Nephron (organoid): ENCODE results near the gene RCOR3.
"Not testable (repeated sequence)": the region's sequence is repeated elsewhere in the genome, so short reads cannot be mapped to it uniquely, and the experiment has no call there.

Experiments
- H3K27ac Mint-ChIP-seq, 3 experiments: 2 replicates each; pipeline ENCODE4 v1.8.0; 2020; ENCODE audit warnings: mixed read lengths in 3 of 3, mild to moderate bottlenecking in 2 of 3, moderate library complexity in 1 of 3
- H3K27me3 Mint-ChIP-seq: 2 replicates; pipeline ENCODE4 v1.8.0; 2021; ENCODE audit warnings: low read depth, mild to moderate bottlenecking, moderate library complexity, mixed read lengths
- H3K36me3 Mint-ChIP-seq: 2 replicates; pipeline ENCODE4 v1.8.0; 2020; ENCODE audit warnings: low read depth, mixed read lengths
- H3K4me1 Mint-ChIP-seq: 2 replicates; pipeline ENCODE4 v1.8.0; 2020; ENCODE audit warnings: mixed read lengths
- H3K4me3 Mint-ChIP-seq, 3 experiments: 2 replicates each; pipeline ENCODE4 v1.8.0; 2020; ENCODE audit warnings: mild to moderate bottlenecking in 3 of 3, mixed read lengths in 3 of 3, moderate library complexity in 2 of 3
- H3K9me3 Mint-ChIP-seq: 2 replicates; pipeline ENCODE4 v1.8.0; 2020; ENCODE audit warnings: mixed read lengths
- CTCF ChIP-seq, 3 experiments: fragments of 200-600 bp; sonication (generic); IDR thresholded peaks; one replicate each; pipeline ENCODE4 v1.5.0; 2021; ENCODE audit warnings: antibody characterized with exemption in 3 of 3; ENCODE audit not compliant: unreplicated experiment in 3 of 3

RCOR3 gene

GRCh38 chr1:211309617-211310016 is 50.5 kb downstream of the RCOR3 start:
- H3K4me3 Mint-ChIP-seq, result no peak overlapping the region

GRCh38 chr1:211313392-211313791 is 54.2 kb downstream of the RCOR3 start:
- no peaks in the 10 kb centered on the region for H3K4me1 Mint-ChIP-seq
- H3K36me3 Mint-ChIP-seq, result peaks cover 28% of the 10 kb centered on the region
- no peaks in the 10 kb centered on the region for H3K9me3 Mint-ChIP-seq

More at GRCh38 chr1:211309617-211310016, 50.5 kb downstream of the RCOR3 start:
- Mint-ChIP-seq H3K36me3 (peaks cover 40% of the 10 kb centered on the region), H3K4me1 (no peaks in the 10 kb centered on the region), H3K9me3 (no peaks in the 10 kb centered on the region), H3K27me3 (no peaks in the 10 kb centered on the region), H3K27ac (no peak overlapping the region)
- no peak for TF ChIP-seq CTCF (IDR thresholded peaks at IDR 0.05; ENCODE audit: unreplicated experiment in 3 of 3)

GRCh38 chr1:211318576-211319280 is 59.6 kb downstream of the RCOR3 start:
- no peaks in the 10 kb centered on the region for H3K9me3 Mint-ChIP-seq
- no peaks in the 10 kb centered on the region for H3K4me1 Mint-ChIP-seq
- H3K4me3 Mint-ChIP-seq, result no peak overlapping the region
- no peak overlapping the region for H3K27ac Mint-ChIP-seq
- H3K27me3 Mint-ChIP-seq, result no peaks in the 10 kb centered on the region
- TF ChIP-seq CTCF (IDR thresholded peaks at IDR 0.05; ENCODE audit: unreplicated experiment in 3 of 3), result no peak
- peaks cover 9% of the 10 kb centered on the region for H3K36me3 Mint-ChIP-seq

More at GRCh38 chr1:211313392-211313791, 54.2 kb downstream of the RCOR3 start:
- Mint-ChIP-seq H3K4me3 (no peak overlapping the region), H3K27ac (no peak overlapping the region), H3K27me3 (no peaks in the 10 kb centered on the region)
- no peak for TF ChIP-seq CTCF (IDR thresholded peaks at IDR 0.05; ENCODE audit: unreplicated experiment in 3 of 3)

GRCh38 chr1:211319892-211320291 is 60.7 kb downstream of the RCOR3 start:
- Mint-ChIP-seq H3K27me3 (peaks cover 4% of the 10 kb centered on the region), H3K4me3 (no peak overlapping the region), H3K4me1 (no peaks in the 10 kb centered on the region), H3K9me3 (no peaks in the 10 kb centered on the region), H3K36me3 (peaks cover 3% of the 10 kb centered on the region), H3K27ac (no peak overlapping the region)
- TF ChIP-seq CTCF (IDR thresholded peaks at IDR 0.05; ENCODE audit: unreplicated experiment in 3 of 3), result no peak

GRCh38 chr1:211320980-211321379 is 61.8 kb downstream of the RCOR3 start:
- TF ChIP-seq CTCF (IDR thresholded peaks at IDR 0.05; ENCODE audit: unreplicated experiment in 3 of 3), result no peak
- no peak overlapping the region for H3K4me3 Mint-ChIP-seq
- H3K27ac Mint-ChIP-seq, result no peak overlapping the region
- no peaks in the 10 kb centered on the region for H3K36me3 Mint-ChIP-seq
- no peaks in the 10 kb centered on the region for H3K4me1 Mint-ChIP-seq
- no peaks in the 10 kb centered on the region for H3K9me3 Mint-ChIP-seq
- H3K27me3 Mint-ChIP-seq, result peaks cover 9% of the 10 kb centered on the region

GRCh38 chr1:211321646-211322045 is 62.5 kb downstream of the RCOR3 start:
- H3K4me1 Mint-ChIP-seq, H3K27ac Mint-ChIP-seq, H3K36me3 Mint-ChIP-seq, H3K4me3 Mint-ChIP-seq, H3K9me3 Mint-ChIP-seq: not testable (repeated sequence)
- H3K27me3 Mint-ChIP-seq, result peaks cover 13% of the 10 kb centered on the region
